WERI-Rb-1 (cell line): Measurements from ENCODE around the gene ARID1B.

Experiments
- DNase-seq: peaks from one replicate; pipeline ENCODE4 v3.0.0-alpha.2; 2020
- H3K27ac ChIP-seq: fragments of 250-450 bp; sonication (Bioruptor Pico); 2 replicates; pipeline ENCODE4 v1.5.1; 2020; ENCODE audit warnings: mild to moderate bottlenecking, moderate library complexity
- H3K27me3 ChIP-seq: fragments of 250-450 bp; sonication (Bioruptor Pico); 2 replicates; pipeline ENCODE4 v1.5.1; 2021; ENCODE audit warnings: mild to moderate bottlenecking, low read depth, moderate library complexity; ENCODE audit not compliant: insufficient read depth, severe bottlenecking
- H3K36me3 ChIP-seq: fragments of 250-450 bp; sonication (Bioruptor Pico); 2 replicates; pipeline ENCODE4 v1.5.1; 2020; ENCODE audit warnings: mild to moderate bottlenecking, moderate library complexity
- H3K4me3 ChIP-seq: 2 replicates; pipeline ENCODE4 v1.5.1; 2011; ENCODE audit warnings: low read depth, mild to moderate bottlenecking, control low read depth, low read length
- H3K9me3 ChIP-seq: fragments of 250-450 bp; sonication (Bioruptor Pico); 2 replicates; pipeline ENCODE4 v1.5.1; 2021; ENCODE audit warnings: mild to moderate bottlenecking, moderate library complexity; ENCODE audit not compliant: severe bottlenecking
- CTCF ChIP-seq: IDR thresholded peaks from 2 replicates; pipeline ENCODE4 v1.5.1; 2011; ENCODE audit warnings: low read depth, mild to moderate bottlenecking, control low read depth, inconsistent platforms, low read length

The ARID1B gene

GRCh38 chr6:156756630-156757610 is 20.3 kb upstream of the ARID1B start:
- H3K27ac ChIP-seq = no peak overlapping the region
- TF ChIP-seq CTCF = no peak
- no peak overlapping the region for H3K4me3 ChIP-seq
- no peaks in the 10 kb centered on the region for H3K27me3 ChIP-seq
- no peak for DNase-seq
- no peaks in the 10 kb centered on the region for H3K9me3 ChIP-seq
- no peaks in the 10 kb centered on the region for H3K36me3 ChIP-seq

- no peaks in the 10 kb centered on the region for H3K27me3 ChIP-seq
- DNase-seq = no peak
- TF ChIP-seq CTCF = no peak
- H3K9me3 ChIP-seq = no peaks in the 10 kb centered on the region
- no peaks in the 10 kb centered on the region for H3K36me3 ChIP-seq
- H3K4me3 ChIP-seq = no peak overlapping the region
- H3K27ac ChIP-seq = no peak overlapping the region
Observed at GRCh38 chr6:156757849-156758248, 19.3 kb upstream of the ARID1B start.

- TF ChIP-seq CTCF = no peak
- Histone ChIP-seq H3K9me3 (no peaks in the 10 kb centered on the region), H3K27ac (no peak overlapping the region)
Observed at GRCh38 chr6:156760377-156760776, 16.8 kb upstream of the ARID1B start.

GRCh38 chr6:156762547-156762946 is 14.6 kb upstream of the ARID1B start:
- H3K27me3 ChIP-seq = no peaks in the 10 kb centered on the region
- H3K27ac ChIP-seq = no peak overlapping the region
- TF ChIP-seq CTCF = no peak
- H3K4me3 ChIP-seq = no peak overlapping the region
- H3K9me3 ChIP-seq = no peaks in the 10 kb centered on the region
- no peak for DNase-seq
- no peaks in the 10 kb centered on the region for H3K36me3 ChIP-seq

More at GRCh38 chr6:156760377-156760776, 16.8 kb upstream of the ARID1B start:
- no peaks in the 10 kb centered on the region for H3K27me3 ChIP-seq
- no peak for DNase-seq
- no peak overlapping the region for H3K4me3 ChIP-seq
- no peaks in the 10 kb centered on the region for H3K36me3 ChIP-seq

GRCh38 chr6:156765117-156765516 is 12.1 kb upstream of the ARID1B start:
- H3K9me3 ChIP-seq = no peaks in the 10 kb centered on the region
- no peak for TF ChIP-seq CTCF
- no peaks in the 10 kb centered on the region for H3K36me3 ChIP-seq
- DNase-seq = no peak
- no peaks in the 10 kb centered on the region for H3K27me3 ChIP-seq
- no peak overlapping the region for H3K27ac ChIP-seq
- no peak overlapping the region for H3K4me3 ChIP-seq
